ENCODE results near the gene PRKCG. TPM values are rescaled to one million over a fixed set of nuclear protein-coding genes. Genes with fewer than 3 reads are reported as not detected.
A peak's percentile ranks its signal among the peaks of the same experiment; 100 is the strongest.

PRKCG gene
- total and polyA plus RNA-seq, 2 of the 8 experiments (the other 6 are each of a cell fraction or from before 2014, with no cell fraction given) = 6.1 to 10.6 TPM

GRCh38 chr19:53905787-53906186 is 23.8 kb downstream of the PRKCG start:
- Histone ChIP-seq H3K9me3 (ENCODE audit: insufficient read depth in 2 of 2, low read depth in 1 of 2, low read length in 1 of 2) (no peaks in the 10 kb centered on the region), H3K27me3 (replicated peaks in 1 of 4; ENCODE audit: control insufficient read depth in 3 of 4, extremely low read depth in 1 of 4, insufficient read depth in 3 of 4, low read length in 3 of 4) (peaks cover 0 to 22% (median 14%) of the 10 kb centered on the region in 4 experiments; a peak in 5 of 7 replicates), H3K23ac (ENCODE audit: insufficient read length) (no peak overlapping the region), H2BK12ac (ENCODE audit: low read depth, low read length) (0 out of 2 replicates have a peak overlapping the region, but pooled peaks have one; percentile 60), H3K79me1 (ENCODE audit: low read depth, low read length) (0 out of 2 replicates have a peak, but pooled peaks cover 2% of the 10 kb centered on the region), H2AK5ac (ENCODE audit: low read depth, low read length) (no peak overlapping the region), H3K56ac (replicated peaks; ENCODE audit: insufficient read length, low read depth, low read length) (no peak overlapping the region), H3K79me2 (ENCODE audit: control insufficient read depth in 1 of 2, insufficient read depth in 2 of 2, low read length in 2 of 2) (peaks cover 0 to 5% of the 10 kb centered on the region in 2 experiments; a peak in 1 of 4 replicates), H4K20me1 (replicated peaks in 1 of 2; ENCODE audit: control insufficient read depth in 1 of 2, insufficient read depth in 2 of 2, low read length in 2 of 2) (peaks cover 0 to 5% of the 10 kb centered on the region in 2 experiments), H3K4ac (replicated peaks; ENCODE audit: insufficient read length, low read depth, low read length) (no peak overlapping the region), H2AFZ (ENCODE audit: low read length) (no peak overlapping the region), H3K23me2 (ENCODE audit: low read depth, low read length) (peaks cover 22% of the 10 kb centered on the region), H4K8ac (ENCODE audit: extremely low read depth, insufficient read depth, low read length) (no peak overlapping the region), H2BK5ac (ENCODE audit: low read depth, low read length) (no peak overlapping the region), H4K5ac (ENCODE audit: insufficient read length, low read depth, low read length) (peak overlapping the region; percentile 39), H3K36me3 (ENCODE audit: control insufficient read depth in 2 of 4, insufficient read depth in 4 of 4, low read length in 3 of 4) (peaks cover 0 to 2% (median 0%) of the 10 kb centered on the region in 4 experiments; a peak in 2 of 8 replicates), H2BK20ac (ENCODE audit: low read length) (no peak overlapping the region), H3K9ac (replicated peaks in 1 of 4; ENCODE audit: extremely low read depth in 1 of 4, low read depth in 3 of 4, low read length in 3 of 4) (no peak overlapping the region), H3K4me1 (replicated peaks in 1 of 4; ENCODE audit: control insufficient read depth in 3 of 4, insufficient read depth in 4 of 4, low read length in 3 of 4) (peaks cover 0 to 14% (median 4%) of the 10 kb centered on the region in 4 experiments; a peak in 5 of 7 replicates), H2BK120ac (replicated peaks; ENCODE audit: low read depth, low read length) (no peak overlapping the region), H3K27ac (ENCODE audit: low read depth, low read length) (no peak overlapping the region), H3K14ac (ENCODE audit: insufficient read length) (no peak overlapping the region), H3K4me2 (ENCODE audit: insufficient read depth in 1 of 2, low read depth in 2 of 2, low read length in 2 of 2) (peak overlapping the region; percentile 95), H3K4me3 (ENCODE audit: extremely low read depth in 1 of 4, insufficient read depth in 2 of 4, low read depth in 3 of 4, low read length in 4 of 4) (peak overlapping the region in 1 of 4 experiments; percentile 72; a peak in 2 of 8 replicates), H3K18ac (ENCODE audit: extremely low read depth, low read length) (no peak overlapping the region), H4K91ac (replicated peaks; ENCODE audit: insufficient read length, low read length) (peak overlapping the region; percentile 85), H2BK15ac (ENCODE audit: low read length) (0 out of 2 replicates have a peak overlapping the region, but pooled peaks have one; percentile 95)
- FAIRE-seq (no peak), DNase-seq (ENCODE audit: low read depth in 1 of 2, low spot score in 2 of 2) (no peak)
- WGBS, 2 experiments (ENCODE audit: extremely low coverage in 1 of 2, insufficient coverage in 1 of 2, insufficient read length in 1 of 2, insufficient replicate concordance in 2 of 2, low coverage in 1 of 2, low lambda C conversion rate in 2 of 2, missing lambda C conversion rate in 1 of 2) = no CpG with 5 or more reads among the region's 1 CpG
- ChIA-PET CTCF (ENCODE audit: partially characterized antibody) (interaction anchor here (0.6 to 2.9 kb wide), 20 partner anchors 8 to 136 kb away, joined by 3 to 31 read pairs (median 4); partner anchors contain the start of gene MYADM), POLR2A (ENCODE audit: partially characterized antibody) (interaction anchor here (1.0 to 2.8 kb wide), 5 partner anchors 9 to 75 kb away, joined by 3 to 17 read pairs (median 10); no protein-coding TSS in a partner anchor)
- TF ChIP-seq ATF3 (IDR thresholded peaks at IDR 0.05; ENCODE audit: insufficient read depth, low read depth, low read length) (no peak), MAX (IDR thresholded peaks at IDR 0.05) (no peak), HDAC2 (IDR thresholded peaks at IDR 0.05; ENCODE audit: borderline replicate concordance in 1 of 2, low read depth in 2 of 2, low read length in 2 of 2) (no peak)
